ENCODE data around the gene PFN3.

PFN3 gene

GRCh38 chr5:177403102-177403791 is 2.8 kb upstream of the PFN3 start:
- H3K27ac Mint-ChIP-seq, result no peak overlapping the region

GRCh38 chr5:177402271-177403043 is 2.0 kb upstream of the PFN3 start:
- intact Hi-C loops (cut with micrococcal nuclease), result loop anchor here (5.0 kb wide), 1 partner anchor 105 kb away; the partner anchor contains the start of gene DOK3
- H3K9me3 Mint-ChIP-seq, result no peaks in the 10 kb centered on the region
- H3K4me3 Mint-ChIP-seq, result no peak overlapping the region
- no peak overlapping the region for H3K27ac Mint-ChIP-seq
- no peaks in the 10 kb centered on the region for H3K36me3 Mint-ChIP-seq (ENCODE audit: low read depth)
- H3K27me3 Mint-ChIP-seq, result peaks cover 75% of the 10 kb centered on the region
- peaks cover 42% of the 10 kb centered on the region for H3K4me1 Mint-ChIP-seq (ENCODE audit: low read depth)

More at GRCh38 chr5:177403102-177403791, 2.8 kb upstream of the PFN3 start:
- H3K9me3 Mint-ChIP-seq, result no peaks in the 10 kb centered on the region
- H3K4me1 Mint-ChIP-seq (ENCODE audit: low read depth), result peaks cover 42% of the 10 kb centered on the region
- H3K36me3 Mint-ChIP-seq (ENCODE audit: low read depth), result no peaks in the 10 kb centered on the region
- H3K4me3 Mint-ChIP-seq, result peak overlapping the region; percentile 69
- H3K27me3 Mint-ChIP-seq, result peaks cover 72% of the 10 kb centered on the region
- intact Hi-C loops (cut with micrococcal nuclease), result loop anchor here (5.0 kb wide), 1 partner anchor 104 kb away; the partner anchor contains the start of gene DOK3

- intact Hi-C loops (cut with micrococcal nuclease), result no loop called here
- no peaks in the 10 kb centered on the region for H3K36me3 Mint-ChIP-seq (ENCODE audit: low read depth)
- H3K9me3 Mint-ChIP-seq, result no peaks in the 10 kb centered on the region
- peaks cover 26% of the 10 kb centered on the region for H3K4me1 Mint-ChIP-seq (ENCODE audit: low read depth)
- no peak overlapping the region for H3K4me3 Mint-ChIP-seq
- H3K27me3 Mint-ChIP-seq, result peaks cover 65% of the 10 kb centered on the region
- no peak overlapping the region for H3K27ac Mint-ChIP-seq
These were observed 2.5 kb downstream of the PFN3 start for GRCh38 chr5:177397875-177398390.

GRCh38 chr5:177396807-177397206 is 3.7 kb downstream of the PFN3 start:
- H3K27me3 Mint-ChIP-seq, result peaks cover 55% of the 10 kb centered on the region
- no peaks in the 10 kb centered on the region for H3K36me3 Mint-ChIP-seq (ENCODE audit: low read depth)
- H3K4me3 Mint-ChIP-seq, result no peak overlapping the region
- H3K27ac Mint-ChIP-seq, result no peak overlapping the region
- intact Hi-C loops (cut with micrococcal nuclease), result no loop called here
- H3K4me1 Mint-ChIP-seq (ENCODE audit: low read depth), result peaks cover 23% of the 10 kb centered on the region
- H3K9me3 Mint-ChIP-seq, result no peaks in the 10 kb centered on the region

- intact Hi-C loops (cut with micrococcal nuclease), result no loop called here
- H3K9me3 Mint-ChIP-seq, result no peaks in the 10 kb centered on the region
- H3K4me1 Mint-ChIP-seq (ENCODE audit: low read depth), result peaks cover 27% of the 10 kb centered on the region
- no peak overlapping the region for H3K27ac Mint-ChIP-seq
- no peaks in the 10 kb centered on the region for H3K36me3 Mint-ChIP-seq (ENCODE audit: low read depth)
- H3K4me3 Mint-ChIP-seq, result no peak overlapping the region
- H3K27me3 Mint-ChIP-seq, result peaks cover 52% of the 10 kb centered on the region
These were observed 4.4 kb downstream of the PFN3 start for GRCh38 chr5:177396078-177396477.

GRCh38 chr5:177393990-177394389 is 6.5 kb downstream of the PFN3 start:
- Mint-ChIP-seq H3K36me3 (ENCODE audit: low read depth) (no peaks in the 10 kb centered on the region), H3K4me3 (no peak overlapping the region), H3K27me3 (peaks cover 34% of the 10 kb centered on the region), H3K4me1 (ENCODE audit: low read depth) (peaks cover 47% of the 10 kb centered on the region), H3K9me3 (no peaks in the 10 kb centered on the region), H3K27ac (no peak overlapping the region)
- intact Hi-C loops (cut with micrococcal nuclease), result loop anchor here (5.0 kb wide), 1 partner anchor 103 kb away; the partner anchor contains the start of gene PDLIM7

GRCh38 chr5:177393206-177393765 is 7.2 kb downstream of the PFN3 start:
- no peaks in the 10 kb centered on the region for H3K9me3 Mint-ChIP-seq
- H3K4me3 Mint-ChIP-seq, result no peak overlapping the region
- H3K27ac Mint-ChIP-seq, result peak overlapping the region; percentile 7
- intact Hi-C loops (cut with micrococcal nuclease), result loop anchor here (5.0 kb wide), 1 partner anchor 104 kb away; the partner anchor contains the start of gene PDLIM7
- H3K27me3 Mint-ChIP-seq, result peaks cover 27% of the 10 kb centered on the region
- peaks cover 54% of the 10 kb centered on the region for H3K4me1 Mint-ChIP-seq (ENCODE audit: low read depth)
- H3K36me3 Mint-ChIP-seq (ENCODE audit: low read depth), result no peaks in the 10 kb centered on the region

- Mint-ChIP-seq H3K4me1 (ENCODE audit: low read depth) (peaks cover 58% of the 10 kb centered on the region), H3K27ac (peak overlapping the region; percentile 7), H3K4me3 (no peak overlapping the region), H3K27me3 (peaks cover 22% of the 10 kb centered on the region), H3K9me3 (no peaks in the 10 kb centered on the region), H3K36me3 (ENCODE audit: low read depth) (no peaks in the 10 kb centered on the region)
- intact Hi-C loops (cut with micrococcal nuclease), result loop anchor here (5.0 kb wide), 1 partner anchor 105 kb away; the partner anchor contains the start of gene PDLIM7
These were observed 7.7 kb downstream of the PFN3 start for GRCh38 chr5:177392765-177393164.

- peaks cover 18% of the 10 kb centered on the region for H3K27me3 Mint-ChIP-seq
- peak overlapping the region; percentile 85 for H3K27ac Mint-ChIP-seq
- intact Hi-C loops (cut with micrococcal nuclease), result loop anchor here (1.0 to 5.0 kb wide), 2 partner anchors 64 to 107 kb away; partner anchors contain the start of gene PDLIM7
- peaks cover 54% of the 10 kb centered on the region for H3K4me1 Mint-ChIP-seq (ENCODE audit: low read depth)
- H3K36me3 Mint-ChIP-seq (ENCODE audit: low read depth), result no peaks in the 10 kb centered on the region
- no peak overlapping the region for H3K4me3 Mint-ChIP-seq
- no peaks in the 10 kb centered on the region for H3K9me3 Mint-ChIP-seq
These were observed 9.8 kb downstream of the PFN3 start for GRCh38 chr5:177390363-177391300.

GRCh38 chr5:177389241-177390169 is 11.0 kb downstream of the PFN3 start:
- Mint-ChIP-seq H3K27ac (peak overlapping the region; percentile 85), H3K27me3 (peaks cover 26% of the 10 kb centered on the region), H3K4me1 (ENCODE audit: low read depth) (peaks cover 60% of the 10 kb centered on the region), H3K9me3 (no peaks in the 10 kb centered on the region), H3K36me3 (ENCODE audit: low read depth) (no peaks in the 10 kb centered on the region), H3K4me3 (peak overlapping the region; percentile 33)
- intact Hi-C loops (cut with micrococcal nuclease), result loop anchor here (1.0 to 5.0 kb wide), 3 partner anchors 65 to 108 kb away; partner anchors contain the start of gene PDLIM7

GRCh38 chr5:177388521-177389052 is 11.9 kb downstream of the PFN3 start:
- peaks cover 34% of the 10 kb centered on the region for H3K27me3 Mint-ChIP-seq
- H3K4me1 Mint-ChIP-seq (ENCODE audit: low read depth), result peaks cover 52% of the 10 kb centered on the region
- H3K27ac Mint-ChIP-seq, result peak overlapping the region; percentile 85
- intact Hi-C loops (cut with micrococcal nuclease), result loop anchor here (5.0 kb wide), 1 partner anchor 71 kb away; no protein-coding TSS in a partner anchor
- H3K4me3 Mint-ChIP-seq, result no peak overlapping the region
- no peaks in the 10 kb centered on the region for H3K9me3 Mint-ChIP-seq
- H3K36me3 Mint-ChIP-seq (ENCODE audit: low read depth), result no peaks in the 10 kb centered on the region

- intact Hi-C loops (cut with micrococcal nuclease), result loop anchor here (5.0 kb wide), 1 partner anchor 70 kb away; no protein-coding TSS in a partner anchor
- Mint-ChIP-seq H3K27me3 (peaks cover 45% of the 10 kb centered on the region), H3K9me3 (no peaks in the 10 kb centered on the region), H3K4me3 (no peak overlapping the region), H3K27ac (no peak overlapping the region), H3K4me1 (ENCODE audit: low read depth) (peaks cover 47% of the 10 kb centered on the region), H3K36me3 (ENCODE audit: low read depth) (no peaks in the 10 kb centered on the region)
These were observed 13.1 kb downstream of the PFN3 start for GRCh38 chr5:177387405-177387804.
